HL-60 (cell line): ENCODE data around the gene TGM2.

Source experiments
- DNase-seq, 2 experiments: peaks; one replicate each; pipeline ENCODE4 v3.0.0-alpha.2; 2010 to 2020; ENCODE audit warnings: low read depth in 1 of 2, low spot score in 1 of 2
- H3K27ac ChIP-seq: fragments of 250-450 bp; sonication (Bioruptor Pico); replicated peaks from 2 replicates; pipeline ENCODE4 v1.5.1; 2020; ENCODE audit warnings: mild to moderate bottlenecking, moderate library complexity
- H3K27me3 ChIP-seq: fragments of 250-450 bp; sonication (Bioruptor Pico); 2 replicates; pipeline ENCODE4 v1.5.1; 2021; ENCODE audit warnings: mild to moderate bottlenecking, moderate library complexity; ENCODE audit not compliant: insufficient read depth, poor library complexity, severe bottlenecking
- H3K4me3 ChIP-seq: replicated peaks from 2 replicates; pipeline ENCODE4 v1.5.1; 2011; ENCODE audit warnings: mild to moderate bottlenecking, control low read depth, low read length; ENCODE audit not compliant: insufficient read depth
- GABPA ChIP-seq: IDR thresholded peaks from 2 replicates; pipeline ENCODE4 v1.6.1; 2012; ENCODE audit warnings: low read depth
- POLR2AphosphoS5 ChIP-seq: IDR thresholded peaks from 2 replicates; pipeline ENCODE4 v1.6.1; 2012; ENCODE audit warnings: low read depth
- SPI1 ChIP-seq: IDR thresholded peaks from 2 replicates; pipeline ENCODE4 v1.6.1; 2012; ENCODE audit warnings: low read depth, mild to moderate bottlenecking, borderline replicate concordance
- TF ChIP-seq, protein P1 (sequence below): IDR thresholded peaks from 2 replicates; pipeline ENCODE4 v1.6.1; 2012; ENCODE audit warnings: low read depth; ENCODE audit not compliant: insufficient replicate concordance
- TF ChIP-seq, protein P2 (sequence below): IDR thresholded peaks from one replicate; pipeline ENCODE4 v1.5.1; 2011; ENCODE audit warnings: low read length, control low read depth, inconsistent platforms; ENCODE audit not compliant: insufficient read depth

The TGM2 gene

DNA sequence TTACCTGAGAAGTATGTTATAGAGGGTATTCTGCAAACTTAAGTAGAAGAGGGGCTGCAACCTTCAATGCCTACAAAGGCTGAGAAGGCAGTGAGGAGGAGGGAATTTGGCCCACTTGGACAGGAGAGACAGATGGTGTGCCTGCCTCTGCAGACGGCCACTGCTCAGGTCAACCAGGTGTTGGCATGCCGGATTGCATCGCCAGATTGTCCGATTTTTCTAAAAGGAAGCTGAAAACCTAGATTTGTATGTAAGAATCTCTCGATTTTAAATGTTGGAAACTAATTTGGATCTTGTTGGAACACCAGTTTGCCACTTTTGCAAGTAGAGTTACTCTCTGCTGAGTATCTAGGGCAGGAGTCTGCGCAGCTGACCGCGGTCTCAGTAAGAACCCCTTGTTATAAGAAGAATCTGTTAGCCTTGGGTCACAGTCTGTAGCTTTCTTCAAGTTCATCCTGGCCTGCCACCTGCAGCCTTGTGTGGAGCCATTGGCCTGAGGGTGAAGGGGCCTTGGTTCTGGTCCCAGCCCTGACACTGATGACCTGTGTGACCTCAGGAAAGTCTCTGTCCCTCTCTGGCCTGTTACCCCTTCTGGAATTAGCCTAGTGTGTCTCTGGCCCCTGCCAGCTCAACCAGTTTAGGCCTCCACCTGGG lies 54.4 kb downstream of the TGM2 start:
- no peak overlapping the region for H3K4me3 ChIP-seq
- no peak for DNase-seq
- H3K27ac ChIP-seq, result no peak overlapping the region
- no peaks in the 10 kb centered on the region for H3K27me3 ChIP-seq
- TF ChIP-seq SPI1, result no peak
- TF ChIP-seq, protein P1, sequence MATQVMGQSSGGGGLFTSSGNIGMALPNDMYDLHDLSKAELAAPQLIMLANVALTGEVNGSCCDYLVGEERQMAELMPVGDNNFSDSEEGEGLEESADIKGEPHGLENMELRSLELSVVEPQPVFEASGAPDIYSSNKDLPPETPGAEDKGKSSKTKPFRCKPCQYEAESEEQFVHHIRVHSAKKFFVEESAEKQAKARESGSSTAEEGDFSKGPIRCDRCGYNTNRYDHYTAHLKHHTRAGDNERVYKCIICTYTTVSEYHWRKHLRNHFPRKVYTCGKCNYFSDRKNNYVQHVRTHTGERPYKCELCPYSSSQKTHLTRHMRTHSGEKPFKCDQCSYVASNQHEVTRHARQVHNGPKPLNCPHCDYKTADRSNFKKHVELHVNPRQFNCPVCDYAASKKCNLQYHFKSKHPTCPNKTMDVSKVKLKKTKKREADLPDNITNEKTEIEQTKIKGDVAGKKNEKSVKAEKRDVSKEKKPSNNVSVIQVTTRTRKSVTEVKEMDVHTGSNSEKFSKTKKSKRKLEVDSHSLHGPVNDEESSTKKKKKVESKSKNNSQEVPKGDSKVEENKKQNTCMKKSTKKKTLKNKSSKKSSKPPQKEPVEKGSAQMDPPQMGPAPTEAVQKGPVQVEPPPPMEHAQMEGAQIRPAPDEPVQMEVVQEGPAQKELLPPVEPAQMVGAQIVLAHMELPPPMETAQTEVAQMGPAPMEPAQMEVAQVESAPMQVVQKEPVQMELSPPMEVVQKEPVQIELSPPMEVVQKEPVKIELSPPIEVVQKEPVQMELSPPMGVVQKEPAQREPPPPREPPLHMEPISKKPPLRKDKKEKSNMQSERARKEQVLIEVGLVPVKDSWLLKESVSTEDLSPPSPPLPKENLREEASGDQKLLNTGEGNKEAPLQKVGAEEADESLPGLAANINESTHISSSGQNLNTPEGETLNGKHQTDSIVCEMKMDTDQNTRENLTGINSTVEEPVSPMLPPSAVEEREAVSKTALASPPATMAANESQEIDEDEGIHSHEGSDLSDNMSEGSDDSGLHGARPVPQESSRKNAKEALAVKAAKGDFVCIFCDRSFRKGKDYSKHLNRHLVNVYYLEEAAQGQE, result no peak
- TF ChIP-seq, protein P2, sequence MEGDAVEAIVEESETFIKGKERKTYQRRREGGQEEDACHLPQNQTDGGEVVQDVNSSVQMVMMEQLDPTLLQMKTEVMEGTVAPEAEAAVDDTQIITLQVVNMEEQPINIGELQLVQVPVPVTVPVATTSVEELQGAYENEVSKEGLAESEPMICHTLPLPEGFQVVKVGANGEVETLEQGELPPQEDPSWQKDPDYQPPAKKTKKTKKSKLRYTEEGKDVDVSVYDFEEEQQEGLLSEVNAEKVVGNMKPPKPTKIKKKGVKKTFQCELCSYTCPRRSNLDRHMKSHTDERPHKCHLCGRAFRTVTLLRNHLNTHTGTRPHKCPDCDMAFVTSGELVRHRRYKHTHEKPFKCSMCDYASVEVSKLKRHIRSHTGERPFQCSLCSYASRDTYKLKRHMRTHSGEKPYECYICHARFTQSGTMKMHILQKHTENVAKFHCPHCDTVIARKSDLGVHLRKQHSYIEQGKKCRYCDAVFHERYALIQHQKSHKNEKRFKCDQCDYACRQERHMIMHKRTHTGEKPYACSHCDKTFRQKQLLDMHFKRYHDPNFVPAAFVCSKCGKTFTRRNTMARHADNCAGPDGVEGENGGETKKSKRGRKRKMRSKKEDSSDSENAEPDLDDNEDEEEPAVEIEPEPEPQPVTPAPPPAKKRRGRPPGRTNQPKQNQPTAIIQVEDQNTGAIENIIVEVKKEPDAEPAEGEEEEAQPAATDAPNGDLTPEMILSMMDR, result no peak

DNA sequence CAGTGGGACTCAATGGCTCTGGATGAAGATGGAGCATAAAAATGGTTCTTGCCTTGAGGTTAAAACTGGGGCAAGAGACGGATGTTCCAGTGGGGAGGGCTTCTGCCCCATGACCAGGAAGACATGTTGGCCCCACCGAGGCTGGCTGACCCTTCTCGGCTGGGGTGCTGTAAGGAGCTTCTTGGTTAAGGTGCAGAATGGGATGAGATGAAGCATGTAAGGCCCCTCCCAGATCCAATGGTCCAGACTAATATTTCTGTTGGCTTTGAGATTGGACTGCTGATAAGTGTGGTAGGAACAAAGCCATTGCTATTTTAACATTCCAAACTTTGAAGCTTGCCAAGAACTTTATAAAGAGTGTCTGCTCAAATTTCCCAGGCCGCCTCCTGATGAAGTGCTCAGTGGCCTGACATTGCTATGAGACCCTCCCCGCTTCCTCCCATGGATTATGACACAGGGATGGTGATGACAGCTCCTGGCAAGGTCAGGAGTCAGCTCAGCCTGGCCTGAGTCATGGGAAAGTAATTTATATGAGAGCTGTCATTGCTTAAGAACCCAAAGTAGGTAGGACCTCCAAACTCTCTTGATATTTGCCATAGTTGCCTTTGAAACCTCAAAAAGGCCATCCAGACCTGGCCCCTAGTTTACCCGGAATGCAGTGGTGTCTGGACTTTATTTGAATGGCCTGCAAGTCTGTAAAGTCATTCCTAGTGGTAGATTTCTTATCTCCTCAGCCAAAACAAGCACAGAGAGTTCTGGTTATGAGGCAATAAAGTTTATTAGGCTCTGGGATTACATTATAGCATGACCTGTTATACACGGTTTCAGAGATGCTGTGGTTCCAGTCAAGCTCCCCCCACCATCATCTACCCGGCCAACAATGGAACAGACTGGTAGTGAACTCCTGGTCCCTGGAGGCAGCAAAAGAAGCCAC lies 55.2 kb downstream of the TGM2 start:
- no peaks in the 10 kb centered on the region for H3K27me3 ChIP-seq
- no peak for DNase-seq

DNA sequence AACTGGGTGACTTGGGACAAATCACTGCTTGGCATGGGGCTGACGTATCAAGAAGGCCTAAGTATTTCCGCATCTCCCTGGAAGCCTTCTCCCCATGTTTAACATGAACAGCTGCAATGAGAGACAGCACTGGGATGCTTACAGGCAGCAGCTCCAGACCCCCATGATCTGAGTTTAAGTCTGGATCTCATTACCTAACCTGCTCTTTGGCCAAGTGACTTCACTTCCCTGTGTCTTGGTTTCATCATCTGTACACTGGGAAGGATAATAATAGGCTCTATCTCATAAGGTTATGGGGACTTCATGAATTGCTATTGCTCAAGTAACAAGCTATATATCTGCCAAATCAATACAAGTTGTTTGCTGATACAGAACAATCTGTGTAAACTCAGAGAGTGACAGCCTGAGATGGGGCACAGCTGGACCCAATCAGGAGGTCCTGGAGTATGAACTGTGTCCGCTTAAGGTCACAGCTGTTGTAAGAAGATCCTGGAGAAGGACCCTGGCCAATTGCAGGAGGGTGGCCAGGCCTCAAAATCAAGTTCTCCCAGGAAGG lies 56.0 kb downstream of the TGM2 start:
- H3K27ac ChIP-seq, result no peak overlapping the region
- H3K27me3 ChIP-seq, result no peaks in the 10 kb centered on the region
- no peak for TF ChIP-seq GABPA
- TF ChIP-seq, protein P2, result no peak
- no peak for TF ChIP-seq POLR2AphosphoS5
- TF ChIP-seq SPI1, result no peak
- TF ChIP-seq, protein P1, result no peak
- no peak for DNase-seq
- H3K4me3 ChIP-seq, result no peak overlapping the region

More for the DNA sequence above, 55.2 kb downstream of the TGM2 start:
- no peak overlapping the region for H3K27ac ChIP-seq
- no peak overlapping the region for H3K4me3 ChIP-seq
- no peak for TF ChIP-seq SPI1
- TF ChIP-seq POLR2AphosphoS5, result no peak
- TF ChIP-seq, protein P2, result no peak
- TF ChIP-seq, protein P1, result no peak
- no peak for TF ChIP-seq GABPA
